OCI-LY3 (cell line): ENCODE results near the gene SLC41A3.
"Not testable (repeated sequence)": the region's sequence is repeated elsewhere in the genome, so short reads cannot be mapped to it uniquely, and the experiment has no call there.

ENCODE experiments used
- H2AFZ ChIP-seq: fragments of 200-600, 300-600 bp; shearing (Covaris generic); 2 replicates; pipeline ENCODE4 v1.6.0; 2014; ENCODE audit warnings: antibody characterized with exemption, low read depth, low read length
- H3K27ac ChIP-seq: fragments of 200-600, 300-600 bp; sonication (generic); 2 replicates; pipeline ENCODE4 v1.5.1; 2014; ENCODE audit warnings: mild to moderate bottlenecking, low read length, moderate library complexity, mixed read lengths
- H3K27me3 ChIP-seq: fragments of 200-600, 300-600 bp; sonication (generic); 2 replicates; pipeline ENCODE4 v1.6.1; 2014; ENCODE audit warnings: low read depth, low read length, mixed read lengths
- H3K36me3 ChIP-seq: fragments of 200-600, 300-600 bp; sonication (generic); replicated peaks from 2 replicates; pipeline ENCODE3; 2014; ENCODE audit warnings: low read depth, low read length, mixed read lengths
- H3K4me1 ChIP-seq: fragments of 300-600, 200-600 bp; sonication (generic); 2 replicates; pipeline ENCODE4 v1.6.1; 2014; ENCODE audit warnings: low read length, mixed read lengths
- H3K4me2 ChIP-seq: fragments of 200-600, 300-600 bp; sonication (generic); 2 replicates; pipeline ENCODE4 v1.6.1; 2014; ENCODE audit warnings: low read length, mixed read lengths
- H3K4me3 ChIP-seq: fragments of 300-600, 200-600 bp; sonication (generic); 2 replicates; pipeline ENCODE4 v1.5.1; 2014; ENCODE audit warnings: antibody characterized with exemption, mild to moderate bottlenecking, low read length, moderate library complexity
- H3K79me2 ChIP-seq: fragments of 300-600, 200-600 bp; shearing (Covaris generic); 2 replicates; pipeline ENCODE4 v1.6.1; 2014; ENCODE audit warnings: mild to moderate bottlenecking, low read length, mixed read lengths
- H3K9ac ChIP-seq: fragments of 300-600, 200-600 bp; shearing (Covaris generic); 2 replicates; pipeline ENCODE4 v1.6.0; 2014; ENCODE audit warnings: mild to moderate bottlenecking, low read length, moderate library complexity
- H3K9me3 ChIP-seq: fragments of 200-600, 300-600 bp; shearing (Covaris generic); 2 replicates; pipeline ENCODE4 v1.6.1; 2014; ENCODE audit warnings: low read length, mixed read lengths; ENCODE audit not compliant: insufficient read depth
- H4K20me1 ChIP-seq: fragments of 200-600, 300-600 bp; sonication (generic); 2 replicates; pipeline ENCODE4 v1.6.1; 2016; ENCODE audit warnings: low read length, mixed read lengths; ENCODE audit not compliant: insufficient read depth
- EZH2phosphoT487 ChIP-seq: fragments of 200-600 bp; shearing (Covaris generic); IDR thresholded peaks from 2 replicates; pipeline ENCODE4 v1.6.1; 2018; ENCODE audit warnings: antibody characterized with exemption, mixed run types, low read depth
- TF ChIP-seq, protein P1 (sequence below): fragments of 200-600, 300-600 bp; sonication (generic); IDR thresholded peaks from 2 replicates; pipeline ENCODE4 v1.5.1; 2014; ENCODE audit warnings: antibody characterized with exemption, low read length, low read depth

Gene SLC41A3

DNA sequence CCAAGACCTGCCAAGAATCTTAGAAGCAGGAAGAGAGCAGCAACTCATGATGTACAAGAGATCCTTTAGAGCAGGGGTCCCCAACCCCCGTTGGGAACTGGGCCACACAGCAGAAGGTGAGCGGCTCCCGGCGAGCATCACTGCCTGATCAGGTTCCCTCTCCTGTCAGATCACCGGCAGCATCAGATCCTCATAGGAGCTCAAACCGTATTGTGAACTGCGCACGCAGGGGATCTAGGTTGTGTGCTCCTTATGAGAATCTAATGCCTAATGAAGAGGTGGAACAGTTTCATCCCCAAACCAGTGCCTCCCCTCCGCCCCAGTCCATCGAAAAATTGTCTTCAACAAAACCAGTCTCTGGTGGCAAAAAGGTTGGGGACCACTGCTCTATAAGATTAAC lies 13.8 kb downstream of the SLC41A3 start:
- Histone ChIP-seq H4K20me1 (no peaks in the 10 kb centered on the region), H3K4me2 (no peak overlapping the region), H3K9ac (no peak overlapping the region), H3K9me3 (no peaks in the 10 kb centered on the region), H3K4me3 (no peak overlapping the region), H3K36me3 (no peaks in the 10 kb centered on the region), H3K79me2 (no peaks in the 10 kb centered on the region), H3K27ac (no peak overlapping the region), H3K27me3 (no peaks in the 10 kb centered on the region), H2AFZ (no peak overlapping the region), H3K4me1 (no peaks in the 10 kb centered on the region)
- TF ChIP-seq EZH2phosphoT487, result no peak
- TF ChIP-seq, protein P1, sequence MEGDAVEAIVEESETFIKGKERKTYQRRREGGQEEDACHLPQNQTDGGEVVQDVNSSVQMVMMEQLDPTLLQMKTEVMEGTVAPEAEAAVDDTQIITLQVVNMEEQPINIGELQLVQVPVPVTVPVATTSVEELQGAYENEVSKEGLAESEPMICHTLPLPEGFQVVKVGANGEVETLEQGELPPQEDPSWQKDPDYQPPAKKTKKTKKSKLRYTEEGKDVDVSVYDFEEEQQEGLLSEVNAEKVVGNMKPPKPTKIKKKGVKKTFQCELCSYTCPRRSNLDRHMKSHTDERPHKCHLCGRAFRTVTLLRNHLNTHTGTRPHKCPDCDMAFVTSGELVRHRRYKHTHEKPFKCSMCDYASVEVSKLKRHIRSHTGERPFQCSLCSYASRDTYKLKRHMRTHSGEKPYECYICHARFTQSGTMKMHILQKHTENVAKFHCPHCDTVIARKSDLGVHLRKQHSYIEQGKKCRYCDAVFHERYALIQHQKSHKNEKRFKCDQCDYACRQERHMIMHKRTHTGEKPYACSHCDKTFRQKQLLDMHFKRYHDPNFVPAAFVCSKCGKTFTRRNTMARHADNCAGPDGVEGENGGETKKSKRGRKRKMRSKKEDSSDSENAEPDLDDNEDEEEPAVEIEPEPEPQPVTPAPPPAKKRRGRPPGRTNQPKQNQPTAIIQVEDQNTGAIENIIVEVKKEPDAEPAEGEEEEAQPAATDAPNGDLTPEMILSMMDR, result no peak

DNA sequence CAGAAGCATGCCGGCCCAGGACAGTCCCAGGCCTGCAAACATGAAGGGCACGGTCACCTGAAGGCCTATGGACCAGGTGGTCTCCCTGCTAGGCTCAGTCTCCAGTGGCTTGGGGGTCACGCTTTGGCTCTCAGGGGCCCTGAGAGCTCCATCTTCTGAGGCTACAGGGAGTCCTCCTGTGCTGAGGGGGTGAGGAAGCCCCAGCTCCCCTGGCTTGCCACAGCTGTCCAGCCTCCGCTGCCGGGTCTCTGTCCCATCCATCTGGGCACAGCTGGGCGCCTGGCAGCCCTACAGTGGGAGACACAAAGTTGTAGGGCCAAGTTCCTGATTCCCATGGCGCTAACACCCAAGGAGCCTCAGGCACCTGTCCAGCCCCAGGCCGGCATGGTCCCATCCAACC lies 16.0 kb downstream of the SLC41A3 start:
- Histone ChIP-seq H3K4me2 (no peak overlapping the region), H2AFZ (no peak overlapping the region), H3K4me3 (no peak overlapping the region), H4K20me1 (no peaks in the 10 kb centered on the region), H3K9ac (no peak overlapping the region), H3K79me2 (no peaks in the 10 kb centered on the region), H3K9me3 (no peaks in the 10 kb centered on the region), H3K27ac (no peak overlapping the region), H3K4me1 (no peaks in the 10 kb centered on the region), H3K36me3 (no peaks in the 10 kb centered on the region), H3K27me3 (no peaks in the 10 kb centered on the region)
- TF ChIP-seq EZH2phosphoT487, result no peak
- TF ChIP-seq, protein P1, result no peak

DNA sequence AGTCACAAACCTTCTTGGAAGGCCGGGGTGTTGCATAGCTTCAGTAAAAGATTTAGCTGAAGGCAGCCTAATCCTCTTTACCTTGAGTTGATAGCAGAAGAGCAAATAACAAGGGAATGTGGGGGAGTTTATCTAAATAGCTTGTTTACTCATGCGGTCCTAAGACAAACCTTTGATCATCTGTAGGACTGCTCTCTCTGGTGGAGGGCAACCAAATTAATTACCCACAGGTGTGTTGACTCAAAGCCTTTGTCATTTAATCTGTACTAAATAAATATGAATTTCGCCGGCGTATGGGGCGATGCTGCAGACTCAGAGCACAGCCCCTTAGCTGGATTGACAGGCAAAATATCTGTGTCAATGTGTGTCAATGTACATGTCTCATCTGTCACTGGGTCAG lies 17.2 kb downstream of the SLC41A3 start:
- H4K20me1 ChIP-seq, H3K36me3 ChIP-seq, H3K27ac ChIP-seq, H3K27me3 ChIP-seq, H3K4me2 ChIP-seq, H3K9ac ChIP-seq, H3K9me3 ChIP-seq, H3K79me2 ChIP-seq, H3K4me3 ChIP-seq, H3K4me1 ChIP-seq, H2AFZ ChIP-seq: not testable (repeated sequence)

DNA sequence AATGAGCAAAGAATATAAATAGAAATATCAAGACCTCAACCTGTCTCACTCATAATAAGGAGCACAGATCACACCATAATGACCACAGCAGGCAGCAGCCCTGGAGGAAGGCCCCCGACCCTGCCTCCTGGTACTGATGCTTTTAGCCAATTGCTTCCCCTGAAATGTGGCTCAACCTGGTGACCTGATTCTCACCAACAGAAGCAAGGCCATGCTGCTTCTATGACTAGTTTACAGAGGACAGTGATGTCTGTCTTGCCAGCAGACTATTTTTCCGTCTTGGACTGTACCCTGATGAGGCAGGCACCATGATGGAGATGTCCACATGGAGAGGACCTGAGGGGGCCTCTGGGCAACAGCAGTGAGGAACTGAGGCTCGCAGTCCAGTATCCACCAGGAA lies 18.0 kb downstream of the SLC41A3 start:
- Histone ChIP-seq H3K27ac (no peak overlapping the region), H3K9me3 (no peaks in the 10 kb centered on the region), H4K20me1 (no peaks in the 10 kb centered on the region), H2AFZ (no peak overlapping the region), H3K4me3 (no peak overlapping the region), H3K79me2 (no peaks in the 10 kb centered on the region), H3K36me3 (no peaks in the 10 kb centered on the region), H3K4me2 (no peak overlapping the region), H3K4me1 (no peaks in the 10 kb centered on the region), H3K9ac (no peak overlapping the region), H3K27me3 (no peaks in the 10 kb centered on the region)
- TF ChIP-seq, protein P1, result no peak
- TF ChIP-seq EZH2phosphoT487, result no peak
